Duodenal mucosa (tissue), 2 donors: Measurements from ENCODE around the gene PGF.
"Not testable (repeated sequence)": the region's sequence is repeated elsewhere in the genome, so short reads cannot be mapped to it uniquely, and the experiment has no call there.

Experiments
- H3K27ac ChIP-seq: one replicate; pipeline ENCODE4 v1.7.0; 2013; ENCODE audit warnings: low read depth, low read length
- H3K27me3 ChIP-seq, 2 donors: one replicate each; pipeline ENCODE4 v1.7.0; 2013; ENCODE audit warnings: low read length in 2 of 2, control low read depth in 1 of 2; ENCODE audit not compliant: insufficient read depth in 2 of 2, control insufficient read depth in 1 of 2
- H3K36me3 ChIP-seq, 2 donors: one replicate each; pipeline ENCODE4 v1.7.0; 2013; ENCODE audit warnings: low read length in 2 of 2, control low read depth in 1 of 2; ENCODE audit not compliant: insufficient read depth in 2 of 2, control insufficient read depth in 1 of 2
- H3K4me1 ChIP-seq, 2 donors: one replicate each; pipeline ENCODE4 v1.7.0; 2013; ENCODE audit warnings: low read length in 2 of 2, control low read depth in 1 of 2; ENCODE audit not compliant: insufficient read depth in 2 of 2, control insufficient read depth in 1 of 2
- H3K4me3 ChIP-seq, 2 donors: one replicate each; pipeline ENCODE4 v1.7.0; 2013; ENCODE audit warnings: low read length in 2 of 2, low read depth in 1 of 2
- H3K9ac ChIP-seq, 2 donors: one replicate each; pipeline ENCODE4 v1.7.0; 2013; ENCODE audit warnings: low read length in 2 of 2, low read depth in 1 of 2
- H3K9me3 ChIP-seq, 2 donors: one replicate each; pipeline ENCODE4 v1.7.0; 2013; ENCODE audit warnings: low read length in 2 of 2, control low read depth in 1 of 2; ENCODE audit not compliant: control insufficient read depth in 1 of 2

The PGF gene

DNA sequence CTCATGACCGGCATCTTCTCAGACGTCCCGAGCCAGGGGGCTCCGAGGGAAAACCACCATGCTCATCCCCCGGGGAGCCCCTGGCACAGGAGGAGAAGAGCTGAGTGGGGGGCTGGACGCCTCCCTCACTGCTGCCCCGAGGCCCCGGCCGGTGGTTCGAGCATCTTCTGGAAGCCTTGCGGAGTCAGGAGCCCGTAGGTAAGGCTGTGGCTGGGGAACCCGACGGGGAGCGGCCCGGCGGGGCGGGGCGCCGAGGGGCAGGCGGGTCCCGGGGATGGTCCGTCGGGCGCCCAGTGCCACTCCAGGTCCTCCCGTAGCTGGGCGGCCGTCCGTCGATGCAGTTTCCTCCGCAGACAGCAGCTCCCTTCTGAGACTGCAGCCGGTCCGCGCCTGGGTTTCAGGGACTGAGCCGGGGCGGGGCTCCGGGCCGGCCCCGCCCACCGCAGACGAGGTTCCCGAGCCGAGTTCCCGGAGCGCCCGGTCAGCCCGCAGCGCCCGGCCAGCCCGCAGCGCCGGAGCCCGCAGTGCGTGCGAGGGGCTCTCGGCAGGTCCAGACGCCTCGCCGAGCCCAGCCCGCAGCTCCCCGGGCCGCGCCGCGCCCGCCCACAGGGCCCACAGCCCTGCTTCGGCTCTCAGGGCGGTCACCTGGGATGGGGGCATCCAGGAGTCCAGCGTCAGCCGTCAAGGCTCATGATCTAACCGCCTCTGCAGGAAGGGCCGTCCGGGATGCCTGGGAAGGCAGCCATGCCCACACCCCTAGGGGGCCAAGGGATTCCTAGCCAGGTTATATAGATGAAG lies at the start of gene PGF:
TSS of gene PGF (minus strand) at position 369 of the 798 bp plus-strand sequence. CDS start at position 14, 355 bp downstream.
- Histone ChIP-seq H3K4me3 (peak within 1 kb of the TSS; percentile 61 to 64), H3K9me3 (no peaks in the 10 kb centered on the region), H3K4me1 (peaks cover 14 to 22% of the 10 kb centered on the region in 2 donors), H3K27ac (no peak within 1 kb of the TSS), H3K27me3 (no peaks in the 10 kb centered on the region), H3K9ac (peak within 1 kb of the TSS; percentile 42 to 63), H3K36me3 (no peaks in the 10 kb centered on the region)

DNA sequence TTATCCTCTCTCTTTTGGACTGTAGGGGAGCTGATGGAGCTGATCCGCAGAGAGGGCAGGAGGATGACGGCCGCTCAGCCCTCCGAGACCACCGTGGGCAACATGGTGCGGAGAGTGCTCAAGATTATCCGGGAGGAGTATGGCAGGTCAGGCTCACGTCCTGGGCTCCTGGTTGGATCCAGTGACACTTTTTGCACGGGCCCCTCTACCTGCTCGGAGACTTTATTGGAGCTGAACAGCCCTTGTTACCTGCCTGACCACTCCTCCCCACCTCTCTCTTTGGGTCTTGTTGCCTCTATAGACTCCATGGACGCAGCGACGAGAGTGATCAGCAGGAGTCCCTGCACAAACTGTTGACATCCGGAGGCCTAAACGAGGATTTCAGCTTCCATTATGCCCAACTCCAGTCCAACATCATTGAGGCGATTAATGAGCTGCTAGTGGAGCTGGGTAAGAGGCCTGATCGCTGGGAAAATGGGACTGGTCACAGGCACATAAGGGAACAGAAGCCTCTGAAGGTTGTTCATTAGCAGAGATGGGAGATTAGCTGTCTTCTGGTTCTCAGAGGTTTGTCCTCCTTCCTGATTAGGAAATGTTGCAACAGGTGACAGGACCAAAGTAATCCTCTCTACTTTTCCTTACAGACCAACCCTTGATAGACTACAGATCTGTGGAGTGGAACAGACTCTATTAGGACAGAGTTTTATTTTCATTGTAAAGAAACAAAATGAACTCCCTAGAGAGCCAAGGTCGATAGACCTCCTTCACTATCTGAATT lies 48.0 kb upstream of the PGF start:
- H3K36me3 ChIP-seq, result peaks cover 11 to 32% of the 10 kb centered on the region in 2 donors
- H3K4me3 ChIP-seq, result peak overlapping the region; percentile 87 to 97
- H3K27me3 ChIP-seq, result no peaks in the 10 kb centered on the region
- H3K27ac ChIP-seq, result peak overlapping the region; percentile 74
- H3K4me1 ChIP-seq, result peaks cover 13 to 16% of the 10 kb centered on the region in 2 donors
- H3K9ac ChIP-seq, result peak overlapping the region; percentile 77 to 94
- no peaks in the 10 kb centered on the region for H3K9me3 ChIP-seq

DNA sequence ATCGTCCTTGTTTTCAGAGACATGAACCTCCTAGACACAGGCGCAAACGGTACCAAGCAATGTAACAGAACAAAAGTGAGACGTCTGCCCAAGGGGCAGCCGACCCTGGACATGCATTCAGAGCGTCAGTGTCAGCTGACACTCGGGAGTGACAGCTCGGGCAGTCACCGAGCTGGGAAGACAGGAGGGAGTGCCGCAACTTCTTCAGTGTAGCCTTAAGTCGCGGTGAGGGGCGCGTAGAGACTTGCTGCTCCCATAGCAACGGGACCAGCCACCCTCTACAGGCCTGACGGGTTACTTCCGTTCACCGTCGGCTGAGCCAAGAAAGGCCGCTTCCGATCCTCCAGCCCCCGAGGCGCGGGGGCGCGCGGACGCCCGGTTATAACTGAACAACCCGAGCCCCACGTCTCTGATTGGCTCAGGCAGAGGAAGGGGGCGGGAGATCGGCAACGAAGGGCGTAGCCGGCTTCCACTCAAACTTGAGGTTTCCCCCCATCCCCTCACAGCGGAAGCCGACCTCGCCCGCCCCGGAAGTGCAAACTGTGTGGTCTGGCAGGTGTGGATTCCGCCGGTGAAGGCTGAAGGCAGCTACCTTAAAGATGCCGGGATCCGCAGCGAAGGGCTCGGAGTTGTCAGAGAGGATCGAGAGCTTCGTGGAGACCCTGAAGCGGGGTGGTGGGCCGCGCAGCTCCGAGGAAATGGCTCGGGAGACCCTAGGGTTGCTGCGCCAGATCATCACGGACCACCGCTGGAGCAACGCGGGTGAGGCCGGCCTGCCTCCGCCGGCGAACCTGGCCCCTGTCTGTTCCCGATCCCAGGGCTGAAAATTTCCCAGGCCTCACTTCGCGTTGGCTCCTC lies 47.2 kb upstream of the PGF start, which contains the start of gene EIF2B2:
TSS of gene EIF2B2 (plus strand) at position 530 of the 858 bp plus-strand sequence. CDS start at position 600, 70 bp downstream.
- Histone ChIP-seq H3K36me3 (peaks cover 11 to 24% of the 10 kb centered on the region in 2 donors), H3K4me3 (peak within 1 kb of the TSS; percentile 87 to 97), H3K9ac (peak within 1 kb of the TSS; percentile 77 to 94), H3K27ac (peak within 1 kb of the TSS; percentile 76), H3K27me3 (no peaks in the 10 kb centered on the region), H3K9me3 (no peaks in the 10 kb centered on the region), H3K4me1 (peaks cover 13 to 16% of the 10 kb centered on the region in 2 donors)

DNA sequence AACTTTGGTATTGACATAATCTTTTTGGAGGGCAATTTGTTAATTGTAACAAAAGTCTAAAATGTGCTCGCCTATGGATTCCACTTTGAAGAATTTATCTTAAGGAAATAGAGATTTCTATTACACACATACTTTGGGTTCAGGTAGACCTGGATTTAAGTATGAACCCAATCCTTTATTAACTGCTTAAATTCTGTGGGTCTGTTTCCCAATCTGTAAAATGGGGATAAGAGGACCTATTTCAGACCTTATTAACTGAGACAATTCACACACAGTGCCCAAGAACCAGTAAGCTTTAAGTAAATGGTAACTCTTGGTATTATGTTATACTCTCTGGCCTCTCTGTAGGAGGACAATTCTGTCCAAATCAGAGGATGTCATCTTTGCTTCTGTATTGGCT lies 46.5 kb upstream of the PGF start:
- H3K27ac ChIP-seq, result peak overlapping the region; percentile 76
- peak overlapping the region; percentile 71 to 94 for H3K9ac ChIP-seq
- H3K4me3 ChIP-seq, result peak overlapping the region; percentile 87 to 97
- peaks cover 13 to 16% of the 10 kb centered on the region in 2 donors for H3K4me1 ChIP-seq
- no peaks in the 10 kb centered on the region for H3K27me3 ChIP-seq
- H3K9me3 ChIP-seq, result no peaks in the 10 kb centered on the region
- H3K36me3 ChIP-seq, result peaks cover 7 to 17% of the 10 kb centered on the region in 2 donors

DNA sequence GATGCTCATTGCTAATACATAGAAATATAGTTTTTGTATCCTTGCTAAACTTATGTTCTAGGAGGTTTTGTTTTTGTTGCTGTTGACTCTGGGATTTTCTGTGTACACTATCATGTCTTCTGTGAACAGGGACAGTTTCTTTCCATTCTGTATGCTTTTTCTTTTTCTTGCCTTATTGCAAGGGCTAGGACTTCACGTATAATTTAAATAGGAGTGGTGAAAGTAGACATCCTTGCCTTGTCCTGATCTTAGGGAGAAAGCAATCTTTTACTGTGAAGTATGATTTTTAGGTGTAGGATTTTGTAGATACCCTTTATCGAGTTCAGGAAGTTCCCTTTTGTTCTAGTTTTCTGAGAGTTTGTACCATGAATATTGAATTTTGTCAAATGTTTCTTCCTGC lies 45.9 kb upstream of the PGF start:
- H3K9ac ChIP-seq, result no peak overlapping the region
- peaks cover under 1 to 10% of the 10 kb centered on the region in 2 donors for H3K36me3 ChIP-seq
- H3K27ac ChIP-seq, result no peak overlapping the region
- peaks cover 13 to 16% of the 10 kb centered on the region in 2 donors for H3K4me1 ChIP-seq
- H3K9me3 ChIP-seq, result no peaks in the 10 kb centered on the region
- no peaks in the 10 kb centered on the region for H3K27me3 ChIP-seq
- H3K4me3 ChIP-seq, result no peak overlapping the region

DNA sequence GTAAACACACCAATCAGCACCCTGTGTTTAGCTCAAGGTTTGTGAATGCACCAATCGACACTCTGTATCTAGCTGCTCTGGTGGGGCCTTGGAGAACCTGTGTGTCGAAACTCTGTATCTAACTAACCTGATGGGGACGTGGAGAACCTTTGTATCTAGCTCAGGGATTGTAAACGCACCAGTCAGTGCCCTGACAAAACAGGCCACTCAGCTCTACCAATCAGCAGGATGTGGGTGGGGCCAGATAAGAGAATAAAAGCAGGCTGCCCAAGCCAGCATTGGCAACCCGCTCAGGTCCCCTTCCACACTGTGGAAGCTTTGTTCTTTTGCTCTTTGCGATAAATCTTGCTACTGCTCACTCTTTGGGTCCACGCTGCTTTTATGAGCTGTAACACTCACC lies 40.4 kb upstream of the PGF start:
- not testable (repeated sequence) for H3K9me3 ChIP-seq, H3K27ac ChIP-seq, H3K27me3 ChIP-seq, H3K4me3 ChIP-seq, H3K9ac ChIP-seq, H3K36me3 ChIP-seq, H3K4me1 ChIP-seq

DNA sequence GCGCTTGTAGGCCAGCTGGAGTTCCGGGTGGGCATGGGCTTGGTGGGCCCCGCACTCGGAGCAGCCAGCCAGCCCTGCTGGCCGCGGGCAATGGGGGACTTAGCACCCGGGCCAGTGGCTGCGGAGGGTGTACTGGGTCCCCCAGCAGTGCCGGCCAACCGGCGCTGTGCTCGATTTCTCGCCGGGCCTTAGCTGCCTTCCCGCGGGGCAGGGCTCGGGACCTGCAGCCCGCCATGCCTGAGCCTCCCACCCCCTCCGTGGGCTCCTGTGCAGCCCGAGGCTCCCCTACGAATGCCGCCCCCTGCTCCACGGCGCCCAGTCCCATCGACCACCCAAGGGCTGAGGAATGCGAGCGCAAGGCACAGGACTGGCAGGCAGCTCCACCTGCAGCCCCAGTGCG lies 38.8 kb upstream of the PGF start:
- not testable (repeated sequence) for H3K27me3 ChIP-seq, H3K36me3 ChIP-seq, H3K9ac ChIP-seq, H3K9me3 ChIP-seq, H3K27ac ChIP-seq, H3K4me1 ChIP-seq, H3K4me3 ChIP-seq

DNA sequence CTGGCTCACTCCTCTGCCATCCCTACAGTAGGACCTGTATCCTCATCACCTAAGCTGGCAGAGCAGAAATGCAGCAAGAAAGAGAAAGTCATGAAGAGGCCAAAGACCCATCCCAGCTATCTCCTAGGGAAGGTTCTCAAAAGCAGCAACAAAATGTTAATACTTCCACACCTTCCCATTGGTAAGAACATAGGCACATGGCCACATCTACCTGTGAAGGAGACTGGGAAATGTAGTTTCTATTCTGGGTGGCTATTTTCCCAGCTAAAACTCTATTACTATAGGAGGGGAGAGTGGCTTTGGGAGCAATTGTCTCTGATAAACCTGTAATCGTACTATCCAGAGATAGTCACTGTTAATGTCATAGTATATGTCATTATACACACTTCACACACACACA lies 33.6 kb upstream of the PGF start:
- no peaks in the 10 kb centered on the region for H3K4me1 ChIP-seq
- no peak overlapping the region for H3K27ac ChIP-seq
- no peaks in the 10 kb centered on the region for H3K27me3 ChIP-seq
- H3K9me3 ChIP-seq, result no peaks in the 10 kb centered on the region
- no peak overlapping the region for H3K4me3 ChIP-seq
- H3K9ac ChIP-seq, result no peak overlapping the region
- H3K36me3 ChIP-seq, result no peaks in the 10 kb centered on the region

DNA sequence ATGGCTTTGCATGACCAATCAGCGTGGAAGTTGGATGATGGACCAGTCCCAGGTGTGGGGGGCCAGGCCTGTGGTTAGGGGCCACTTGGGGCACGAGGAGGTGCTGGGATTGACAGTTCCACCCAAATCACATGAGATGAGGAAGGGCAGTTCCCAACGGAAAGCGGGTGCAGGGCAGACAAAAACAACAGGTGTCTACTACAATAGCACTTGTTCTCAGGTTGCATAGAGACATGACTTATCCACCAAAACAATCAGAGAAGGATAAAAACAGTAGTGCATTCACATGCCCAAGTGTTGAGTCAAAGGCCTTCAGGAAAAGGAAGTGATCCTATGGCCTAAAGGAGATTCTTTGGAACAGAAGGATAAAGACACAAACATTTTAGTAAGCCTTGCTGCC lies 32.7 kb upstream of the PGF start:
- Histone ChIP-seq H3K4me3 (no peak overlapping the region), H3K36me3 (no peaks in the 10 kb centered on the region), H3K4me1 (no peaks in the 10 kb centered on the region), H3K27ac (no peak overlapping the region), H3K9ac (no peak overlapping the region), H3K27me3 (no peaks in the 10 kb centered on the region), H3K9me3 (no peaks in the 10 kb centered on the region)
